CD4-positive, alpha-beta T cell treated with Interleukin-12 subunit alpha and Interleukin-12 subunit beta, for 1 hour (primary cell): ENCODE measurements around the gene FAM3A.
A peak's percentile ranks its signal among the peaks of the same experiment; 100 is the strongest.

Experiments
- DNase-seq: peaks from one replicate; pipeline ENCODE4 v3.0.0-alpha.2; 2020

The FAM3A gene

GRCh38 chrX:154532690-154533089, 16.7 kb upstream of the FAM3A start:
- DNase-seq: no peak

- no peak for DNase-seq
Measured at GRCh38 chrX:154531626-154532025, 15.6 kb upstream of the FAM3A start.

GRCh38 chrX:154530286-154530685, 14.3 kb upstream of the FAM3A start:
- no peak for DNase-seq

- no peak for DNase-seq
Measured at GRCh38 chrX:154529206-154529612, 13.2 kb upstream of the FAM3A start.

- peak; percentile 63 for DNase-seq
Measured at GRCh38 chrX:154526901-154527675, 11.1 kb upstream of the FAM3A start.

GRCh38 chrX:154525606-154526490, 9.8 kb upstream of the FAM3A start:
- no peak for DNase-seq

- DNase-seq: no peak
Measured at GRCh38 chrX:154519389-154519788, 3.4 kb upstream of the FAM3A start.

GRCh38 chrX:154517101-154517781, 1.2 kb upstream of the FAM3A start:
- no peak for DNase-seq

GRCh38 chrX:154516656-154517100, 646 bp upstream of the FAM3A start:
- peak; percentile 35 for DNase-seq

GRCh38 chrX:154515090-154515965, 704 bp downstream of the FAM3A start:
- peak; percentile 35 for DNase-seq

GRCh38 chrX:154513716-154514115, 2.3 kb downstream of the FAM3A start:
- DNase-seq: no peak

GRCh38 chrX:154512879-154513553, 3.0 kb downstream of the FAM3A start:
- no peak for DNase-seq

GRCh38 chrX:154511761-154512160, 4.3 kb downstream of the FAM3A start:
- DNase-seq: no peak

- no peak for DNase-seq
Measured at GRCh38 chrX:154509455-154509854, 6.6 kb downstream of the FAM3A start.

- no peak for DNase-seq
Measured at GRCh38 chrX:154508384-154508745, 7.7 kb downstream of the FAM3A start.

GRCh38 chrX:154507673-154508383, 8.2 kb downstream of the FAM3A start:
- DNase-seq: no peak

GRCh38 chrX:154506483-154507332, 9.3 kb downstream of the FAM3A start:
- no peak for DNase-seq

GRCh38 chrX:154505734-154506133, 10.3 kb downstream of the FAM3A start:
- DNase-seq: no peak

- no peak for DNase-seq
Measured at GRCh38 chrX:154502989-154503388, 13.0 kb downstream of the FAM3A start.

GRCh38 chrX:154502098-154502497, 13.9 kb downstream of the FAM3A start:
- no peak for DNase-seq
